ENCODE data around the gene MESP1.

MESP1 gene

GRCh38 chr15:89759835-89760234 is 8.8 kb upstream of the MESP1 start:
- Histone ChIP-seq H3K4me2 (ENCODE audit: low read depth, low read length) (no peak overlapping the region), H3K79me2 (ENCODE audit: low read length) (no peaks in the 10 kb centered on the region), H3K36me3 (replicated peaks; ENCODE audit: insufficient read depth, low read length) (no peaks in the 10 kb centered on the region), H3K9me2 (replicated peaks; ENCODE audit: insufficient read depth, low read length) (no peaks in the 10 kb centered on the region), H3K4me1 (ENCODE audit: low read length) (peaks cover 29% of the 10 kb centered on the region), H3K4me3 (ENCODE audit: low read length) (no peak overlapping the region), H2AFZ (ENCODE audit: low read length) (no peak overlapping the region), H3F3A (ENCODE audit: insufficient read depth, low read length) (peaks cover 18% of the 10 kb centered on the region), H3K9ac (ENCODE audit: low read length) (no peak overlapping the region), H3K27me3 (replicated peaks; ENCODE audit: insufficient read depth, low read length) (no peaks in the 10 kb centered on the region), H3K9me3 (replicated peaks; ENCODE audit: insufficient read depth, low read length) (no peaks in the 10 kb centered on the region), H4K20me1 (ENCODE audit: insufficient read depth, low read length) (no peaks in the 10 kb centered on the region), H3K27ac (ENCODE audit: low read length) (no peak overlapping the region)
- DNase-seq = no peak
- TF ChIP-seq EZH2phosphoT487 (IDR thresholded peaks at IDR 0.05; ENCODE audit: low read length) = no peak
- no peak for TF ChIP-seq CTCF (IDR thresholded peaks at IDR 0.05; ENCODE audit: low read length)
- no peak for TF ChIP-seq EZH2 (optimal IDR thresholded peaks at IDR 0.05; ENCODE audit: low read depth, low read length)

GRCh38 chr15:89758981-89759380 is 7.9 kb upstream of the MESP1 start:
- no peaks in the 10 kb centered on the region for H3K27me3 ChIP-seq (replicated peaks; ENCODE audit: insufficient read depth, low read length)
- H3K4me3 ChIP-seq (ENCODE audit: low read length) = no peak overlapping the region
- no peak overlapping the region for H2AFZ ChIP-seq (ENCODE audit: low read length)
- no peak overlapping the region for H3K4me2 ChIP-seq (ENCODE audit: low read depth, low read length)
- H3K9me3 ChIP-seq (replicated peaks; ENCODE audit: insufficient read depth, low read length) = no peaks in the 10 kb centered on the region
- no peak for DNase-seq
- H3F3A ChIP-seq (ENCODE audit: insufficient read depth, low read length) = peaks cover 18% of the 10 kb centered on the region
- H4K20me1 ChIP-seq (ENCODE audit: insufficient read depth, low read length) = no peaks in the 10 kb centered on the region
- no peak overlapping the region for H3K27ac ChIP-seq (ENCODE audit: low read length)
- H3K79me2 ChIP-seq (ENCODE audit: low read length) = no peaks in the 10 kb centered on the region
- no peaks in the 10 kb centered on the region for H3K9me2 ChIP-seq (replicated peaks; ENCODE audit: insufficient read depth, low read length)
- peaks cover 29% of the 10 kb centered on the region for H3K4me1 ChIP-seq (ENCODE audit: low read length)
- TF ChIP-seq CTCF (IDR thresholded peaks at IDR 0.05; ENCODE audit: low read length) (no peak), EZH2phosphoT487 (IDR thresholded peaks at IDR 0.05; ENCODE audit: low read length) (no peak), EZH2 (optimal IDR thresholded peaks at IDR 0.05; ENCODE audit: low read depth, low read length) (no peak)
- H3K9ac ChIP-seq (ENCODE audit: low read length) = no peak overlapping the region
- no peaks in the 10 kb centered on the region for H3K36me3 ChIP-seq (replicated peaks; ENCODE audit: insufficient read depth, low read length)

- no peaks in the 10 kb centered on the region for H3K9me3 ChIP-seq (replicated peaks; ENCODE audit: insufficient read depth, low read length)
- no peaks in the 10 kb centered on the region for H4K20me1 ChIP-seq (ENCODE audit: insufficient read depth, low read length)
- no peaks in the 10 kb centered on the region for H3K36me3 ChIP-seq (replicated peaks; ENCODE audit: insufficient read depth, low read length)
- no peaks in the 10 kb centered on the region for H3K27me3 ChIP-seq (replicated peaks; ENCODE audit: insufficient read depth, low read length)
- no peak for DNase-seq
- TF ChIP-seq EZH2phosphoT487 (IDR thresholded peaks at IDR 0.05; ENCODE audit: low read length) (no peak), EZH2 (optimal IDR thresholded peaks at IDR 0.05; ENCODE audit: low read depth, low read length) (no peak), CTCF (IDR thresholded peaks at IDR 0.05; ENCODE audit: low read length) (no peak)
- H3K4me3 ChIP-seq (ENCODE audit: low read length) = no peak overlapping the region
- H3K27ac ChIP-seq (ENCODE audit: low read length) = no peak overlapping the region
- H3K9ac ChIP-seq (ENCODE audit: low read length) = no peak overlapping the region
- no peak overlapping the region for H3K4me2 ChIP-seq (ENCODE audit: low read depth, low read length)
- no peaks in the 10 kb centered on the region for H3K79me2 ChIP-seq (ENCODE audit: low read length)
- H3K9me2 ChIP-seq (replicated peaks; ENCODE audit: insufficient read depth, low read length) = no peaks in the 10 kb centered on the region
- peaks cover 26% of the 10 kb centered on the region for H3K4me1 ChIP-seq (ENCODE audit: low read length)
- H3F3A ChIP-seq (ENCODE audit: insufficient read depth, low read length) = peaks cover 18% of the 10 kb centered on the region
- no peak overlapping the region for H2AFZ ChIP-seq (ENCODE audit: low read length)
Observed at GRCh38 chr15:89758283-89758682, 7.2 kb upstream of the MESP1 start.
